Colonic mucosa (tissue), 4 donors: ENCODE results near the gene RFX4. TPM values are rescaled to one million over a fixed set of nuclear protein-coding genes. Genes with fewer than 3 reads are reported as not detected.

Experiments used
- DNase-seq: peaks from one replicate; pipeline ENCODE4 v3.0.0-alpha.2; 2020
- H3K27ac ChIP-seq: fragments of 200-600 bp; one replicate; pipeline ENCODE4 v1.8.0; 2021
- H3K27me3 ChIP-seq: fragments of 200-600 bp; one replicate; pipeline ENCODE4 v1.8.0; 2021
- H3K36me3 ChIP-seq: fragments of 200-600 bp; one replicate; pipeline ENCODE4 v1.8.0; 2021
- H3K4me1 ChIP-seq: fragments of 200-600 bp; one replicate; pipeline ENCODE4 v1.8.0; 2021; ENCODE audit warnings: mild to moderate bottlenecking
- H3K4me3 ChIP-seq: fragments of 200-600 bp; one replicate; pipeline ENCODE4 v1.8.0; 2021
- H3K9ac ChIP-seq, 2 donors: one replicate each; pipeline ENCODE4 v1.7.0; 2013; ENCODE audit warnings: control low read depth in 2 of 2, low read depth in 2 of 2, low read length in 2 of 2
- H3K9me3 ChIP-seq: fragments of 200-600 bp; one replicate; pipeline ENCODE4 v1.8.0; 2021
- intact Hi-C: fragments of 100-400 bp; cut with DNase I; formaldehyde crosslinking; loops from one replicate; pipeline ENCODE4 v1.14.1; 2022
- total RNA-seq, 2 donors: library from RNA; stranded (reverse); fragmentation: NEBNext Ultra II Directional in 1 of 2; extraction: Animal tissue kit (Norgen Biotek cat#: 25700) in 1 of 2; gene quantifications; one replicate each; pipeline ENCODE4 v1.2.1, GENCODE V29; 2021
- TF ChIP-seq, protein P1 (sequence below): fragments of 200-600 bp; IDR thresholded peaks from one replicate; pipeline ENCODE4 v1.8.0; 2022; ENCODE audit warnings: antibody characterized with exemption, mild to moderate bottlenecking
- donor health status: healthy.
- donor health status: DM: no; HTN: no; CAD: no.
- donor health status: DM: no; HTN: no; CAD: no.

Gene RFX4
- total RNA-seq, 2 donors from 2014 or later: not detected

GRCh38 chr12:106673141-106673540 is 90.3 kb downstream of the RFX4 start:
- no peak for DNase-seq
- H3K4me1 ChIP-seq: no peaks in the 10 kb centered on the region
- intact Hi-C loops: no loop called here
- H3K36me3 ChIP-seq: no peaks in the 10 kb centered on the region
- no peak overlapping the region for H3K4me3 ChIP-seq
- no peaks in the 10 kb centered on the region for H3K9me3 ChIP-seq
- no peak overlapping the region for H3K9ac ChIP-seq
- TF ChIP-seq, protein P1, sequence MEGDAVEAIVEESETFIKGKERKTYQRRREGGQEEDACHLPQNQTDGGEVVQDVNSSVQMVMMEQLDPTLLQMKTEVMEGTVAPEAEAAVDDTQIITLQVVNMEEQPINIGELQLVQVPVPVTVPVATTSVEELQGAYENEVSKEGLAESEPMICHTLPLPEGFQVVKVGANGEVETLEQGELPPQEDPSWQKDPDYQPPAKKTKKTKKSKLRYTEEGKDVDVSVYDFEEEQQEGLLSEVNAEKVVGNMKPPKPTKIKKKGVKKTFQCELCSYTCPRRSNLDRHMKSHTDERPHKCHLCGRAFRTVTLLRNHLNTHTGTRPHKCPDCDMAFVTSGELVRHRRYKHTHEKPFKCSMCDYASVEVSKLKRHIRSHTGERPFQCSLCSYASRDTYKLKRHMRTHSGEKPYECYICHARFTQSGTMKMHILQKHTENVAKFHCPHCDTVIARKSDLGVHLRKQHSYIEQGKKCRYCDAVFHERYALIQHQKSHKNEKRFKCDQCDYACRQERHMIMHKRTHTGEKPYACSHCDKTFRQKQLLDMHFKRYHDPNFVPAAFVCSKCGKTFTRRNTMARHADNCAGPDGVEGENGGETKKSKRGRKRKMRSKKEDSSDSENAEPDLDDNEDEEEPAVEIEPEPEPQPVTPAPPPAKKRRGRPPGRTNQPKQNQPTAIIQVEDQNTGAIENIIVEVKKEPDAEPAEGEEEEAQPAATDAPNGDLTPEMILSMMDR: no peak
- no peaks in the 10 kb centered on the region for H3K27me3 ChIP-seq
- no peak overlapping the region for H3K27ac ChIP-seq

DNA sequence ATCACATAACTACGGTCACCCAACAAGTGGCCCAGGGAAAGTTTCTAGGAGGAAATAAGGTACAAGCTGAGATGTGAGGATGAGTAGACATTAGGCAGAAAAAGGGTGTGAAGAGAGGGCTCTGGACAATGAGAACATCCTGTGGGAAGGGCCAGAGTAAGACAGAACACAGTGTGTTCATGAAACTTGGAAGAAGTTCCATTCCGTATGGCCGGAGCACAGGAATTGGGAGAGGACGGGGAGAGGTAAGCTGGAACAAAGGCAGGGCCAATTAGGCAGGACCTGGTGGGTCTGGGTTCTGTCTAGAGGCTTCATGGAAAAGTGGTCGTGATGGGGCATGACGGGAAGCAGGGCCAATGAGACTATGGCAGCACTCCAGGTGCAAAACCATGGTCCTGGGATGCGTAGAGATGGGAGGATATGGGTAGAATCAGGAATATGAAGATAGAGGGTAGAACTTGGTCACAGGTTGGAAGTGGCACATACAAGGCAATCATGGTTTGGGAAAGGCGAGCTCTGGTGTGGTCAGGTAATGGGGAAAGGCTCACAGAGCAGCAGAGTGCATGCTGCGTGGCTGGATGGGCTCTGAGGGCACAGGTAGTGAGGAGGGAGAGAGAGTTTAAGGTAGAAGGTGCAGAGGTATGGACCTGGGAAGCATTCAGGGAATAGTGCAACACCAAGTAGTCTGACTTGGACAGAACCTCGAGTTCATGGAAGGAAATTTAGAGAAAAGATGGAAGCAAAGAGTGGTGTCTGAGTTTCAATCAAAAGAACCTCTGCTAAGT is 93.0 kb downstream of the RFX4 start:
- Histone ChIP-seq H3K4me3 (no peak overlapping the region), H3K9me3 (no peaks in the 10 kb centered on the region), H3K27me3 (no peaks in the 10 kb centered on the region), H3K9ac (no peak overlapping the region), H3K4me1 (no peaks in the 10 kb centered on the region), H3K27ac (no peak overlapping the region), H3K36me3 (no peaks in the 10 kb centered on the region)
- intact Hi-C loops: no loop called here
- DNase-seq: no peak
- TF ChIP-seq, protein P1: no peak

DNA sequence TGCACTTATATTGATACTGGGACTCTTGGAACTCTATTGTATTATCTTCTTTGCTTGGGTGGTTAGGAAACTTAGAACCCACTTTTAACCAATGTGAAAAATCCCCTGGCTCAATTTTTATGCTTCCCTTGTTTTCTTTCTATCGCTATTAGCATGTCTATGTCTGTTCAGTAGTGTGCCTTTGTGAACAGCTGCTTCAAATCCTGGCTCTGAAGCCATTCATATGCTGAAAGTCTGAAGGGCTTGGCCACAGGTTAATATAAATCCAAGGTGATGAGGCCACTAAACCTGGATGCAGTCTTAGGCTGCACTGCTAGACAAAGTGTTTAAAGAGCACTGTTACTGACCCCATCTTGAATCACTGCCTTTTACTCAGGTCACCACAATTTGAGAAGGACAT is 96.8 kb downstream of the RFX4 start:
- Histone ChIP-seq H3K27me3 (no peaks in the 10 kb centered on the region), H3K4me1 (no peaks in the 10 kb centered on the region), H3K36me3 (no peaks in the 10 kb centered on the region), H3K9me3 (no peaks in the 10 kb centered on the region), H3K4me3 (no peak overlapping the region), H3K9ac (no peak overlapping the region), H3K27ac (no peak overlapping the region)
- TF ChIP-seq, protein P1: no peak
- DNase-seq: no peak
- intact Hi-C loops: no loop called here

DNA sequence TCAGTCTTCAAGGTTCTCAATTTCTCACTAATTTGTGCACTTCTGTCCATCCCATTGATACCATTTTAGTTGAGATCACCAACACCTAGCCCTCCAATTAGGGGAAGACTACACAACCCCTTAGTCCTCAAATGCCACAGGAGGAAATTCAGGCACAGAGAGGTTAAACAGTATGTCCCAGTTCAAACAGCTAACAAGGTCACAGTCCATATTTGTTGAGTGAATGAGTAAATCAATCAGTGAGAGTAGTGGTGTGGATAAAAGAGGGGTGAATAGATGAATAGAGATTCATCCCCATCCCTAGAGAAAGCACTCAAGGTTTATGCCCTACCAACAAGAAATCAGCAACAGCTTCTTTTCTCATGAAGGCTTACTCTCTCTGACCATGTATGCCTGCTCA is 97.5 kb downstream of the RFX4 start:
- no peaks in the 10 kb centered on the region for H3K27me3 ChIP-seq

GRCh38 chr12:106681210-106681609 is 98.4 kb downstream of the RFX4 start:
- Histone ChIP-seq H3K4me3 (no peak overlapping the region), H3K4me1 (no peaks in the 10 kb centered on the region), H3K27ac (no peak overlapping the region), H3K27me3 (no peaks in the 10 kb centered on the region), H3K9me3 (no peaks in the 10 kb centered on the region), H3K36me3 (no peaks in the 10 kb centered on the region), H3K9ac (no peak overlapping the region)
- intact Hi-C loops: loop anchor here (5.0 kb wide), 2 partner anchors 161 to 241 kb away; no protein-coding TSS in a partner anchor
- TF ChIP-seq, protein P1: no peak
- no peak for DNase-seq

More for the DNA sequence above, 97.5 kb downstream of the RFX4 start:
- TF ChIP-seq, protein P1: no peak
- no peaks in the 10 kb centered on the region for H3K36me3 ChIP-seq
- no peaks in the 10 kb centered on the region for H3K9me3 ChIP-seq
- DNase-seq: no peak
- no peak overlapping the region for H3K27ac ChIP-seq
- no peak overlapping the region for H3K4me3 ChIP-seq
- H3K4me1 ChIP-seq: no peaks in the 10 kb centered on the region
- H3K9ac ChIP-seq: no peak overlapping the region
- intact Hi-C loops: loop anchor here (5.0 kb wide), 2 partner anchors 162 to 242 kb away; no protein-coding TSS in a partner anchor
